GM18499 (cell line): ENCODE measurements around the gene AADAT.

ENCODE experiments used
- ATAC-seq: cut with Tn5 transposase; IDR thresholded peaks from one replicate; pipeline ENCODE4 v1.9.1; 2021; ENCODE audit warnings: moderate number of reproducible peaks; ENCODE audit not compliant: insufficient read depth, unreplicated experiment

The AADAT gene

GRCh38 chr4:170037481-170037880 is 52.3 kb downstream of the AADAT start:
- ATAC-seq: no peak

- ATAC-seq: no peak
Measured at GRCh38 chr4:170035845-170036244, 53.9 kb downstream of the AADAT start.

GRCh38 chr4:170035231-170035630 is 54.5 kb downstream of the AADAT start:
- no peak for ATAC-seq

GRCh38 chr4:170033999-170034398 is 55.8 kb downstream of the AADAT start:
- ATAC-seq: no peak

GRCh38 chr4:170030121-170030520 is 59.6 kb downstream of the AADAT start:
- ATAC-seq: no peak

- ATAC-seq: peak; percentile 56
Measured at GRCh38 chr4:170027181-170027829, 62.5 kb downstream of the AADAT start.

- peak; percentile 66 for ATAC-seq
Measured at GRCh38 chr4:170026253-170027021, 63.3 kb downstream of the AADAT start, which contains the start of gene MFAP3L. MFAP3L (minus strand) TSS chr4:170026395; CDS start chr4:170005877, 20,518 bp downstream.

GRCh38 chr4:170025523-170026252 is 64.1 kb downstream of the AADAT start:
- no peak for ATAC-seq

- ATAC-seq: no peak
Measured at GRCh38 chr4:170022211-170022610, 67.5 kb downstream of the AADAT start.

- no peak for ATAC-seq
Measured at GRCh38 chr4:170017252-170017651, 72.5 kb downstream of the AADAT start.

- no peak for ATAC-seq
Measured at GRCh38 chr4:170015285-170015684, 74.5 kb downstream of the AADAT start.

GRCh38 chr4:170014359-170015011 is 75.3 kb downstream of the AADAT start:
- no peak for ATAC-seq

- no peak for ATAC-seq
Measured at GRCh38 chr4:170012629-170012958, 77.2 kb downstream of the AADAT start.

GRCh38 chr4:170011921-170012628 is 77.7 kb downstream of the AADAT start:
- no peak for ATAC-seq
